HEK293 (cell line): ENCODE data around the gene SRSF5.

ENCODE experiments used
- BCL11A ChIP-seq: fragments of 450-650 bp; formaldehyde crosslinking; IDR thresholded peaks from 2 replicates; pipeline ENCODE4 v1.5.1; 2016; ENCODE audit warnings: low read depth, missing biosample characterization, missing genetic modification characterization
- CTCF ChIP-seq: fragments of 450-650 bp; formaldehyde crosslinking; IDR thresholded peaks from 2 replicates; pipeline ENCODE4 v1.5.1; 2016; ENCODE audit warnings: missing biosample characterization, missing genetic modification characterization
- ELK4 ChIP-seq: IDR thresholded peaks from 2 replicates; pipeline ENCODE4 v1.6.1; 2011; ENCODE audit warnings: mild to moderate bottlenecking, low read depth, low read length, borderline replicate concordance
- TCF7L2 ChIP-seq: IDR thresholded peaks from 2 replicates; pipeline ENCODE4 v1.6.1; 2011; ENCODE audit warnings: low read depth, mild to moderate bottlenecking, inconsistent platforms, low read length, moderate library complexity, borderline replicate concordance
- ZBTB8A ChIP-seq: fragments of 450-650 bp; formaldehyde crosslinking; IDR thresholded peaks from 2 replicates; pipeline ENCODE4 v1.5.1; 2016; ENCODE audit warnings: missing biosample characterization, missing genetic modification characterization
- ZFHX2 ChIP-seq: fragments of 450-650 bp; formaldehyde crosslinking; conservative IDR thresholded peaks from 2 replicates; pipeline ENCODE4 v1.5.1; 2016; ENCODE audit warnings: missing biosample characterization, missing genetic modification characterization
- ZNF623 ChIP-seq: fragments of 450-650 bp; formaldehyde crosslinking; IDR thresholded peaks from 2 replicates; pipeline ENCODE4 v1.5.1; 2016; ENCODE audit warnings: missing biosample characterization, missing genetic modification characterization
- ZNF776 ChIP-seq: fragments of 450-650 bp; formaldehyde crosslinking; IDR thresholded peaks from 2 replicates; pipeline ENCODE4 v1.5.0; 2017; ENCODE audit warnings: missing biosample characterization, missing genetic modification characterization, borderline replicate concordance

DNA sequence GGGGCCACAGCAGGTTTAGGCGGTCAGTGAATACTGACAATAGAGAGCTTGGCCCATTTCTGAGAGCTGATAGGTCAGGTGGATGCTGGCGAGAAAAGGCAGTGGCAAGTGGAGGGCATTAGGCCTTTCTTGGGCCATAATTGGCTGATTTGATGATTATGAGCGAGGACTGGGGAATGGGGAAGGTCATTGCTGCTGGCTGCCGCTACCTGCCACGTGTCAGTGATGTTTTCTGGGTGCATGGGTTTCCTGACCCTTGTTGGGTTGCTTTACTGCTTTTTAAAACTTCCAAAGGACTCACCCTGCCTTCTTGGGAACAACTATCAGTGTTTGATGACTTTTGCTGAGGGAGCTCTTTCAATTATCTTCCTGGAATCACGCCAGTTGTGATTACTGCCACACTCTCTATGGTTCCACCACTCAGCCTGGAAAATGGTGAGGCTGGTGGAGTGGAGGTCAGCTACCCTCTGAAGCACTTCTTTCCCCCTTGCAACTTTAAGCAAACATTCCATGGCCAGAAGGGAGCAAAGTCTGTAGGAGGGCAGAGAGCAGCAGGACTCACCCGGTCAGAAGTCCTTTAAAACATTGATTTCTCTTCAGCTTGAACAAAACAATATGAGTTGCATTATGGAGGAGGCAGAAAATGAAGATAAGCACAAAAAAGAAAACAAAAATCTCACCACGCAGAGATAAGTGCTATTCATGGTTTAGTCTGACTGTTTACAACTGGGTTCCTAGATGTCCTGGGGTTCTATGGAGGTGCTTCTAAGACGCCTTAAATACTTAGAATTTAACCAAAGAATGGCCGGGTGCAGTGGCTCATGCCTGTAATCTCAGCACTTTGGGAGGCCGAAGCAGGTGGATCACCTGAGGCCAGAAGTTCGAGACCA lies 42.2 kb downstream of the SRSF5 start:
- TF ChIP-seq CTCF, result no peak
- TF ChIP-seq ELK4, result no peak
- TF ChIP-seq ZNF623 (tag by site-specific recombination), result no peak
- TF ChIP-seq ZNF776 (tag by site-specific recombination), result no peak
- TF ChIP-seq BCL11A, result no peak
- no peak for TF ChIP-seq TCF7L2
- no peak for TF ChIP-seq ZBTB8A (tag by site-specific recombination)
- TF ChIP-seq ZFHX2 (tag by site-specific recombination), result no peak
